Hematopoietic multipotent progenitor cell treated with erythropoietin and hydrocortisone succinate and interleukin-3 and kit ligand, for 15 days (in vitro differentiated cells): Measurements from ENCODE around the gene FRRS1L.
A peak's percentile ranks its signal among the peaks of the same experiment; 100 is the strongest.

Experiments used
- DNase-seq: peaks from one replicate; pipeline ENCODE4 v3.0.0-alpha.2; 2015; ENCODE audit warnings: low spot score

FRRS1L gene, protein sequence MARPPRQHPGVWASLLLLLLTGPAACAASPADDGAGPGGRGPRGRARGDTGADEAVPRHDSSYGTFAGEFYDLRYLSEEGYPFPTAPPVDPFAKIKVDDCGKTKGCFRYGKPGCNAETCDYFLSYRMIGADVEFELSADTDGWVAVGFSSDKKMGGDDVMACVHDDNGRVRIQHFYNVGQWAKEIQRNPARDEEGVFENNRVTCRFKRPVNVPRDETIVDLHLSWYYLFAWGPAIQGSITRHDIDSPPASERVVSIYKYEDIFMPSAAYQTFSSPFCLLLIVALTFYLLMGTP

GRCh38 chr9:109166771-109167601 lies at the start of gene FRRS1L:
Gene FRRS1L (minus strand): TSS chr9:109167249. CDS start chr9:109167138, 111 bp downstream.
- DNase-seq = no peak

GRCh38 chr9:109214414-109214813 lies 47.4 kb upstream of the FRRS1L start:
- DNase-seq = no peak

DNA sequence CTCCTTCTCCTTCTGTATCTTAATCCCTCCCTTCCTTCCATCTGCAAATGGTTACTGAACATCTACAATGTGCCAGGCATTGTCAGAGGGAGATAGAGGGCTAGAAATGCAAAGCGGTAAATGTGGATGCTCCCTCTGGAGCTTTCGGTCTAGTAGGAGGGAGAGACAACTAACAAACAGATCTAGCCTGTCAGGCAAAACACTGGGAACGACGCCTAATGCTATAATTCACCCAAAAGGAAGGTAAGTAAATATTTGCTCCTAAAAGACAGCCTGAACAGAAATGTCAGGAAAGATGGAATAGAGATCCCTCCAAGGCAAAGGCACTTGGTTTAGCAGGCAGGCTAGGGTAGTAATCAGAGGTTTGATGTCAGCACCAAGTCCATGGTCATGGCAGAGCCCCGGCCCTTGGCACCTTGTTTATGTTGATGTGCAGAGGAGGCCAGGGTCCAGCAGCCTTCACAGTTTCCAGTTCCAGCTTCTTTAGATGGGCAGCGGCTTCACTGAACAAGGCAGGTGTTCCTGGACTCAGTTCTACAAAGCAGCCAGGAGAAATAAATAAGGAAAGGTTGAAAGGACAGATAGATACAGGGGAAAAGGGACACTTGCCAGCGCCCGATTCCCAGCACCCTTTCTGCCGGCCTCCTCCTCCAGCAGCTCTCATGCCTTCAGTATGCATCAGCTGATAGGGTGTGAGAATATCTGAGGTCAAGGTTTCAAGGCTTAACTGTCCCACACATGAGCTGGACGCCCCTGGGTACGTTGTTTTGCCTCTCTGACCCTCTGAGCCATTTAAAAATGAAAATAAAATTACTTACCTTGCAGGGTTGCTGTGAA lies 46.5 kb upstream of the FRRS1L start:
- no peak for DNase-seq

GRCh38 chr9:109212768-109213167 lies 45.7 kb upstream of the FRRS1L start:
- no peak for DNase-seq

DNA sequence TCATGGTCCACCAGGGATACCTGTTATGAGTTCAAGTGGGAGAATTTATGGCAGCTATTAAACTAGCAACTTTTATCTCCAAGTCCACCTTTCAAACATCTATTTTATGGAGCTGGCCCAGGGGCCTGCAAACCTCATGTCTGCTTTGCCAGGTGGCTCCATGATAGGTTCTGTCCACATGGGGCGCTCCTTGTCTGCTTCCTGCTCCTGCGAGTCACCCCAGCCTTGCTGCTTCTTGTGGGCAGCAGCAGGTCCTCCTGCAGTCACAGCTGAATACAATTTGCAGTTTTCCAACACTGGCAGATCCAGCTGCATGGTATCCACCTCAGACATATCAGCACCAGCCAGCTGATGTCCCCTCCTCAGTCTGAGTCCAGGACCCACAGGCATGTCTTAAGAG lies 39.6 kb upstream of the FRRS1L start:
- DNase-seq = no peak

DNA sequence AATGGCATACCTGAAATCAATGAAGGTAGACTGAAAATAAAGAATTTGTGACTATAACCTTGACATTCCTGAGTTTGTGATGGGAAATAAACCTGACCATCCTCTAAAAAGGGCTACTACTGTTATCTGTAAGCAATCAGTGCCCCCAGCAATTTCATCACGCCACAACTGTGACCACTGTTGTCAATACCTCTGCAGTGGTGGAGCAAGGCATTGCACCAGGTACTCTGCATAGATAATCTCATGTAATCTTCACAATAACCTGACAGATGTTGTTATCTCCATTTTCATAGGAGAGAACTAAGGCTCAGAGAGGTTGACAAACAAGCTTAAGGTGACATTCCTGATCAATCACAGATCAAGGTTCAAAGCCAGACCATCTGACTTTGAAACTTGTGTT lies 38.5 kb upstream of the FRRS1L start:
- no peak for DNase-seq

DNA sequence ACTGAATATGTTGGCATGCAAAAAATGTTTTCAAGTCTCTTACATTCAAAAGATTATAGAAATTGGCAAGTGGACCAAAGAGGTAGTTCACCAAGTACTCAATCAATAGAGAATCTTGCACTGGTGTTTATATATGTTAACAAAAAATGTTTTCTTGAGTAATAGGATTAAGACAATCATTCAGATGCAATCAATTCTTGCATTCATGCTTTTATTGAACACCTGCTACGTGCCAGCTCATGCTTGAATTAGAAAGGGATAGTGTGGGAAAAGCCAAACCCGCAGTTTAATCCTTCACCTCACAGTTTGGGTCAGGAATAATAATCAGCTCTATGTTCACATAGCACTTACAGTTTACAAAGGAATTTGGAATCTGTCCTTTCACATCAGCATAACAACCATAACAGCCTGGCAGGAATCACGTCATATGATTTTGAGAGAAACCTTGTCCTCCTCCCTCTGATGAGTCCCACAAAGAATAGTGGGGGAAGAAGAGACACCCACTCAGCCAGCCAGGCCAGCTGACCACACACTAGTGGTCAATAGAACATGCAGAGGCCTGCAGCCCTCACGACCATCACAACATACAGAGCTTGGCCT lies 36.8 kb upstream of the FRRS1L start:
- DNase-seq = no peak

- DNase-seq = no peak
Observed at GRCh38 chr9:109199676-109200075, 32.6 kb upstream of the FRRS1L start.

DNA sequence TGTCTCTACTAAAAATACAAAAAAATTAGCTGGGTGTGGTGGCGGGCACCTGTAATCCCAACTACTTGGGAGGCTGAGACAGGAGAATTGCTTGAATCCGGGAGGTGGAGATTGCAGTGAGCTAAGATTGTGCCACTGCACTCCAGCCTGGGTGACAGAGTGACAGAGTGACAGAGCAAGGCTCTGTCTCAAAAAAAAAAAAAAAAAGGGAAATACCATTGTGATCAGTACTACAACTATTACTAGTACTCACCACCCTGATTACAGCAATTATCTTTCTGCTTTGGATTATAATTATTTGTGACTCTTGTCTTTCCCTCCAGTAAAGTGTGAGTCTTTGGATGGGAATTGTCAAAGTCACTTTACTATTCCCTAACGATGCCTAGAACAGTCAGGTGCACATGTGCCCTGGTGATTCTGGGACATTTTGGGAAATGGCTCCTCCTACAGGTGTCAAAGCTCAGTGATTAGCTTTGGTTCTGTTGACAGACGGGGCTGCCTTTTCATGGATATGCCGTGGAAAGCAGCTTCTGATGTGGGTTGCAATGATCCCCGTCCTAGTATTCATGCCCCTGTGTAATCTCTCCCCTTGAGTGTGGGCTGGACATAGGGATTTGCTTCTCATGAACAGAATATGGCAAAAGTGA lies 31.8 kb upstream of the FRRS1L start:
- DNase-seq = peak; percentile 55

DNA sequence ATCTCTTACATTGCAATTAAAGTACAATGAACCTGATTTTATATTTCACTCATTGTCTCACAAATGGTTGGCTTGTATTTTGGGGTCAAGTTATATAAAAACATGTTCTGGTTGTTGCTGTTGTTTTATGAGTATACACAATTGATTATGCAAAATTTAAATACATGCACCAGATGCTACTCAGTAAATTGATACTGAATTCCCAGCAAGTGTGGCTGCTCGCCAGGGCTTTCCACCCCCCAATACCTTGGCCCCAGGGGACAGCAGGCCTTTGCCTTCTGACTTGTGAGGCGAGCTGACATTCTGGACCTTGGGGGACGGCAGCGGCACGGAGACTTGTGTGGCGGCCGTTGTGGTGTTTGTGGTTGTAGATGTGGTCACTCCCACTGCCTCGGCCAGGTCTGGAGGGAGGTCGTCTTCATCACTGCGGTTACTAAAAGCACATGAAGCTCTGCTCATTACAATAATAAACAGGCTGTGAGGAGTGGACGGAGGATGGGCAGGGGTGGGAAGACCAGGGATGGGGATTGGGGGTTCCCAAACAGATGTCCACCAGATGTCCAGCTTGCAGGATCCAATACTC lies 27.0 kb upstream of the FRRS1L start:
- no peak for DNase-seq

GRCh38 chr9:109192732-109193361 lies 25.8 kb upstream of the FRRS1L start:
- DNase-seq = no peak

DNA sequence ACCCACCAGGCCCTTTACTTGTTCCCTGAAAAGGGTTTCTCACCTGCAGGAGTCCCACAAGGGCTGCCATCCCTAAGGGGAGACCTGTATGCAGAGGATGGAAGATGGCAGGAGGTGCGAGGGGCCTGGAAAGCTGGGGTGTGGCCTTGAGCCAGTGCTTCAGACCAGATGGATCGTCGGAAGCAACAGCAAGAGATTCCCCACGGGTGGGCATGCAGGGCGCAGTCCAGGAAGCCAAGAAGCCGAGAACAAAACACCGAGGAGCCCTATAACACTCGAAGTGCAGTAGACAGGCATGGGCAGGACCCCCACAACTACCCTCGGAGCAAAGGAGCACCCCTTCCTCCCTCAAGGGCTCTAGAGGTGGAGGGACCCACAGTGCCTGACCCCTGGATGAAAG lies 24.7 kb upstream of the FRRS1L start:
- DNase-seq = no peak

DNA sequence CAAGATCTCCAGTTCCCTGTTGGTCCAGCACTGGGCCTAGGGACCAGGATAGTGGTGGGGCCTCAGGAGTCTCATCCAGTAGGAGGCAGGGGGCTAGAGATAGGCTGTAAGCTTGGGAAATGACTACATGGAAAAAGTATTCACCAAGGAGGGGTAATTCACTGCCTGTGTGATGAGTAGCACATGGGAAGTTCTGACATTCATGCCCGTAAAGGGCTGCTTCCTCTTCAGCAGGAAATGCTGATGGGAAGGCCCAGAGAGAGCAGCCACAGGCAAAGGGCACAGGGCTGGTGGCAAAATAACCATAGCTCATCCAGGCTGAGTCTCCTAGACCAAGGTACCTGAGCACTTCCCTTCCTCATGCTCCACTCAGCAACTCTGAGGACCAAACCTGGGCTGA lies 23.1 kb upstream of the FRRS1L start:
- no peak for DNase-seq

- no peak for DNase-seq
Observed at GRCh38 chr9:109186857-109187520, 19.9 kb upstream of the FRRS1L start.

GRCh38 chr9:109182940-109183798 lies 16.1 kb upstream of the FRRS1L start:
- peak; percentile 33 for DNase-seq

GRCh38 chr9:109182550-109182939 lies 15.5 kb upstream of the FRRS1L start:
- DNase-seq = no peak

GRCh38 chr9:109181284-109181683 lies 14.2 kb upstream of the FRRS1L start:
- DNase-seq = no peak

DNA sequence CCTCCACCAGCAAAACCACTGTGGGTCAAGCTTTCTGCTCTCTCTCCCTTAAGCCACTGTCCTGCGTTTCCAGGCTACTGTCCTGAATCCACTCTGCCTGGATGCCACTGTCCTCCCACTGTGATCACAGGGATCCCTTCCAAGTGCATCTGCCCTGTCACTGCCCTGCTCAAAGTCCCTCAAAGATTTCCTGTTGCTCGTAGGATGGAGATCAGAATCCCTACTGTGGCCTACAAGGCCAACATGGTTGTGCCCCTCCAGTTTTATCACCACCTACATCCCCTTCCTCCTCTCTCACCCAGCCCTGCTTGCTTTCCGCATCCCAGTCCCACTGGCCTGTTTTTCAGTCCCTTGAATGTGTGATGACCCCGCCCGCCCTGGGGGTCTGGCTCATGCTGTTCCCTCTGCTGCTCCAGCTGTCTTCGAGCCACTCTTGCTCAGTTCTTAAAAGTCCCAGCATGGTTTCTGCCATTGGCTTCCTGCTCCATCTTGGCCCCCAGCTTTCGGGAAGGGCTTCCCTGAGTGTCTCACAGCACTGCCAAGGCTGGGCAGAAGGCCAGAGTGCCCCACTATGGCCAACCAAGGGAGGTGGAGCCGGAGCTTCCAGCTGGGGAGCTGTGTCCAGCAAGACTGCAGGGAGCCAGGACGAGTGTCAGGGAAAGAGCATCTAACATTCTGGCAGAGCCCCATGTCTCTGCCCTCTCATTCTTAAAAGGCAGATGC lies 12.9 kb upstream of the FRRS1L start:
- no peak for DNase-seq

- DNase-seq = no peak
Observed at GRCh38 chr9:109176963-109177362, 9.9 kb upstream of the FRRS1L start.
